Measurements from ENCODE around the gene CYTH1. TPM values are rescaled to one million over a fixed set of nuclear protein-coding genes. Genes with fewer than 3 reads are reported as not detected.

The CYTH1 gene
- total and polyA plus RNA-seq, 10 of the 15 experiments (the other 5 are each of a cell fraction or from before 2014, with no cell fraction given) = 6.6 to 188 (median 145) TPM

GRCh38 chr17:78672871-78673371 lies 109.2 kb downstream of the CYTH1 start (continued):
- TF ChIP-seq ZBTB4 (CRISPR knock-in tag; IDR thresholded peaks at IDR 0.05) = no peak
- TF ChIP-seq SRF (IDR thresholded peaks at IDR 0.05; ENCODE audit: low read depth in 2 of 2, low read length in 2 of 2) = no peak
- no peak for TF ChIP-seq STAT1 (conservative IDR thresholded peaks at IDR 0.05)
- TF ChIP-seq TARDBP (IDR thresholded peaks at IDR 0.05; ENCODE audit: borderline replicate concordance) = no peak
- no peak for TF ChIP-seq USF2 (IDR thresholded peaks at IDR 0.05; ENCODE audit: borderline replicate concordance, low read depth, low read length)
- no peak for TF ChIP-seq SUZ12 (IDR thresholded peaks at IDR 0.05; ENCODE audit: unreplicated experiment)
- no peak for TF ChIP-seq CBX3 (IDR thresholded peaks at IDR 0.05; ENCODE audit: borderline replicate concordance, low read depth)
- no peak for TF ChIP-seq CHD2 (IDR thresholded peaks at IDR 0.05; ENCODE audit: borderline replicate concordance, low read depth, low read length)
- no peak for TF ChIP-seq PAX8 (IDR thresholded peaks at IDR 0.05)
- TF ChIP-seq STAT3 (IDR thresholded peaks at IDR 0.05; ENCODE audit: low read depth, low read length) = no peak
- TF ChIP-seq PBX3 (IDR thresholded peaks at IDR 0.05; ENCODE audit: insufficient replicate concordance, low read depth, low read length) = no peak
- TF ChIP-seq RAD21 (IDR thresholded peaks at IDR 0.05; ENCODE audit: insufficient read depth, low read depth, low read length) = no peak
- no peak for TF ChIP-seq EED (IDR thresholded peaks at IDR 0.05; ENCODE audit: low read depth)
- TF ChIP-seq TCF7 (IDR thresholded peaks at IDR 0.05; ENCODE audit: borderline replicate concordance) = no peak
- TF ChIP-seq NR2F1 (conservative IDR thresholded peaks at IDR 0.05) = no peak
- no peak for TF ChIP-seq ATF2 (IDR thresholded peaks at IDR 0.05; ENCODE audit: low read length)
- TF ChIP-seq ZNF274 (IDR thresholded peaks at IDR 0.05; ENCODE audit: insufficient read depth, insufficient read length) = no peak
- TF ChIP-seq EZH2 (IDR thresholded peaks at IDR 0.05; ENCODE audit: borderline replicate concordance, control insufficient read depth, low read depth, low read length) = no peak
- no peak for TF ChIP-seq ZNF217 (IDR thresholded peaks at IDR 0.05)
- TF ChIP-seq NR2C2 (IDR thresholded peaks at IDR 0.05; ENCODE audit: borderline replicate concordance, control insufficient read depth, insufficient read length, low read depth) = no peak
- TF ChIP-seq ZNF592 (IDR thresholded peaks at IDR 0.05) = no peak

All from GM12878 (cell line).